ENCODE data around the gene BTBD9. TPM values are rescaled to one million over a fixed set of nuclear protein-coding genes. Genes with fewer than 3 reads are reported as not detected.

The BTBD9 gene
- total and polyA plus RNA-seq, 9 of the 15 experiments (the other 6 are each of a cell fraction or from before 2014, with no cell fraction given), result 0.08 to 1.6 (median 0.58) TPM

GRCh38 chr6:38631186-38631783 is 8.4 kb downstream of the BTBD9 start (continued):
- TF ChIP-seq, protein P1, sequence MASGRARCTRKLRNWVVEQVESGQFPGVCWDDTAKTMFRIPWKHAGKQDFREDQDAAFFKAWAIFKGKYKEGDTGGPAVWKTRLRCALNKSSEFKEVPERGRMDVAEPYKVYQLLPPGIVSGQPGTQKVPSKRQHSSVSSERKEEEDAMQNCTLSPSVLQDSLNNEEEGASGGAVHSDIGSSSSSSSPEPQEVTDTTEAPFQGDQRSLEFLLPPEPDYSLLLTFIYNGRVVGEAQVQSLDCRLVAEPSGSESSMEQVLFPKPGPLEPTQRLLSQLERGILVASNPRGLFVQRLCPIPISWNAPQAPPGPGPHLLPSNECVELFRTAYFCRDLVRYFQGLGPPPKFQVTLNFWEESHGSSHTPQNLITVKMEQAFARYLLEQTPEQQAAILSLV (tag; IDR thresholded peaks at IDR 0.05), result 0 out of 2 replicates have a peak, but pooled peaks have one; percentile 24
- TF ChIP-seq TEAD2 (tag; IDR thresholded peaks at IDR 0.05) (no peak), SMAD4 (CRISPR knock-in tag; conservative IDR thresholded peaks at IDR 0.05) (0 out of 2 replicates have a peak, but pooled peaks have one; percentile 23), ZNF316 (IDR thresholded peaks at IDR 0.05) (no peak), TAL1 (IDR thresholded peaks at IDR 0.05) (no peak), SOX6 (IDR thresholded peaks at IDR 0.05) (peak; percentile 24; the same call in 1 of the 2 replicates), CXXC5 (CRISPR knock-in tag; IDR thresholded peaks at IDR 0.05) (peak; percentile 27; the same call in 1 of the 2 replicates), PURB (CRISPR knock-in tag; IDR thresholded peaks at IDR 0.05; ENCODE audit: low read depth) (no peak), LEF1 (IDR thresholded peaks at IDR 0.05) (no peak), EP400 (IDR thresholded peaks at IDR 0.05) (peak; percentile 29; the same call in 1 of the 2 replicates), EP300 (IDR thresholded peaks at IDR 0.05; ENCODE audit: low read length) (peak; percentile 35; the same call in 1 of the 2 replicates), MEIS2 (IDR thresholded peaks at IDR 0.05; ENCODE audit: partially characterized antibody) (peak; percentile 2), RFX5 (IDR thresholded peaks at IDR 0.05; ENCODE audit: low read depth, low read length) (no peak)
- TF ChIP-seq, protein P2, sequence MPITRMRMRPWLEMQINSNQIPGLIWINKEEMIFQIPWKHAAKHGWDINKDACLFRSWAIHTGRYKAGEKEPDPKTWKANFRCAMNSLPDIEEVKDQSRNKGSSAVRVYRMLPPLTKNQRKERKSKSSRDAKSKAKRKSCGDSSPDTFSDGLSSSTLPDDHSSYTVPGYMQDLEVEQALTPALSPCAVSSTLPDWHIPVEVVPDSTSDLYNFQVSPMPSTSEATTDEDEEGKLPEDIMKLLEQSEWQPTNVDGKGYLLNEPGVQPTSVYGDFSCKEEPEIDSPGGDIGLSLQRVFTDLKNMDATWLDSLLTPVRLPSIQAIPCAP (CRISPR knock-in tag; IDR thresholded peaks at IDR 0.05; ENCODE audit: borderline replicate concordance), result no peak
- TF ChIP-seq, protein P3, sequence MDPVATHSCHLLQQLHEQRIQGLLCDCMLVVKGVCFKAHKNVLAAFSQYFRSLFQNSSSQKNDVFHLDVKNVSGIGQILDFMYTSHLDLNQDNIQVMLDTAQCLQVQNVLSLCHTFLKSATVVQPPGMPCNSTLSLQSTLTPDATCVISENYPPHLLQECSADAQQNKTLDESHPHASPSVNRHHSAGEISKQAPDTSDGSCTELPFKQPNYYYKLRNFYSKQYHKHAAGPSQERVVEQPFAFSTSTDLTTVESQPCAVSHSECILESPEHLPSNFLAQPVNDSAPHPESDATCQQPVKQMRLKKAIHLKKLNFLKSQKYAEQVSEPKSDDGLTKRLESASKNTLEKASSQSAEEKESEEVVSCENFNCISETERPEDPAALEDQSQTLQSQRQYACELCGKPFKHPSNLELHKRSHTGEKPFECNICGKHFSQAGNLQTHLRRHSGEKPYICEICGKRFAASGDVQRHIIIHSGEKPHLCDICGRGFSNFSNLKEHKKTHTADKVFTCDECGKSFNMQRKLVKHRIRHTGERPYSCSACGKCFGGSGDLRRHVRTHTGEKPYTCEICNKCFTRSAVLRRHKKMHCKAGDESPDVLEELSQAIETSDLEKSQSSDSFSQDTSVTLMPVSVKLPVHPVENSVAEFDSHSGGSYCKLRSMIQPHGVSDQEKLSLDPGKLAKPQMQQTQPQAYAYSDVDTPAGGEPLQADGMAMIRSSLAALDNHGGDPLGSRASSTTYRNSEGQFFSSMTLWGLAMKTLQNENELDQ (CRISPR knock-in tag; IDR thresholded peaks at IDR 0.05; ENCODE audit: borderline replicate concordance), result no peak
